Iris pigment epithelial cell (primary cell): Measurements from ENCODE around the gene TMEM252.
A peak's percentile ranks its signal among the peaks of the same experiment; 100 is the strongest.

Source experiments
- DNase-seq: peaks from one replicate; pipeline ENCODE4 v3.0.0-alpha.2; 2011; ENCODE audit warnings: low read depth

TMEM252 gene

DNA sequence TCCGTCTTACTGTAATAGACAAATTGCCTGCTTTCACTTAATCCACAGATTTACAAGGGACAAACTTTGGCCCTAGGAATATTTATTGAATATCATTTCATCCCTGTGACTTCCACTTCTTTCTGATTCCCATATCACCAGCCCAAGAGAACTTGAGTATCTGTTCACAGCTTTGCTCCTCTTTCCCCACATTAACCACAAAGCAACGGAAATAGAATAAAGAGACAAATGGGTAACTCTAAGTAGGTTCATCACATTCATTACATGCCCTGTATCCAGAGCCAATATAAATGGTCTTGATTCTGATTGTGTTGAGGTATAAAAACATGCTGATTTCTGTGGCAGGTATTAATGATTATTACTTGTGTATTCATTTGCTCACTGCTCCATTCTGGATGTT is 41.9 kb downstream of the TMEM252 start:
- no peak for DNase-seq

DNA sequence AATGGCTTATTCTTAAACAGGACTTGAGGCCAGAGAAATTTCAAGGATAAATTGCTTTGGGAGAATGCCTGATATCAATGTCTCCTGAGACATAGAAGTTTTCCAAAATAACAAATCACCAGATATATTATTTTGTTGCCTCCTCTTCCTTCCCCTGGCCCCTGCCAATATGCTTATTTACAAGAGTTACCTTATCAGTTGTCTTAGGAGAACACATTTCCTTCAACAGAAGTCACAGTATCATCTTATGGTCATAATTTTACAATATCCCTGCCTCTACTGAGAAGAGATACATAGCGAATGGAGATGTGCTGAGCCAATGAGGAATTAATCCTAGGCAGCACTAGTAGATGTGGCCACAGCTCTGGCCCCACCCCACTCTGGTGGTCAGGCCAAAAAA is 43.1 kb downstream of the TMEM252 start:
- no peak for DNase-seq

DNA sequence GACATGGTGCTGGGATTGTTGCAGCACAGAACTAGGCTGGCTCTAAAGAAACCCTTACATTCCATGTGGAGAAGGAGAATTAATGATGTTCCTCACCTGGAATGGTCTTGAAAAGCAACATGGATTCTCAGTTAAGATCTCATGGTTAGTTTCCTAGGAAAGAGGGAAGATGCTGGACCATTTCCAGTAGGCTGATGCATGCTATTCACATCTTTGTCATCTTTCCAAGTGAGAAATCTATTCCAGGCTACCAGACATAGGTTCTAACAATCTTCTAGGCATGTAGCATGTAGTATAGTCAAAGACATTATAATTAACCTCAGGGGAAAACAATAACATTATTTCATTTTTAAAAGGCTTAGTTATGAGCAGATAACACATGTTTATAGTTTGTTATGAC is 44.3 kb downstream of the TMEM252 start:
- no peak for DNase-seq

DNA sequence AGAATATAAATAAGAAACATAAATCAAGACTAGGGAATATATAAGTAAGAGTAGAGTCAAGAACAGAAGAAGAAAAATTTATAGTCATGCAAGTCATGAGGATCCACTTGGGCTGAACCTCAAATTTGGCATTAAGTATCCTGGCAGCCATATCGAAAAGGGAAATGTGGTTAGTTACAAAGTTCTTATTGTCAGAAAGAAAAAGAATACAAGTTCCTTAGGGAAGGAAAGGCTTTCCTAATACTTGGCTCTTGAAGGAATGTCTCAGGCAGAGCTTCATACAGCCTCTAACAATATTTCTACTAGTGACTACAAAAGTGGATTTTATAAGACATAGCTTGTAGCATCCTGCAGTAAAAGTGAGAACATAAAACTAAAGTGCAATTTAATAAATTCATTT is 45.4 kb downstream of the TMEM252 start:
- DNase-seq, result no peak

DNA sequence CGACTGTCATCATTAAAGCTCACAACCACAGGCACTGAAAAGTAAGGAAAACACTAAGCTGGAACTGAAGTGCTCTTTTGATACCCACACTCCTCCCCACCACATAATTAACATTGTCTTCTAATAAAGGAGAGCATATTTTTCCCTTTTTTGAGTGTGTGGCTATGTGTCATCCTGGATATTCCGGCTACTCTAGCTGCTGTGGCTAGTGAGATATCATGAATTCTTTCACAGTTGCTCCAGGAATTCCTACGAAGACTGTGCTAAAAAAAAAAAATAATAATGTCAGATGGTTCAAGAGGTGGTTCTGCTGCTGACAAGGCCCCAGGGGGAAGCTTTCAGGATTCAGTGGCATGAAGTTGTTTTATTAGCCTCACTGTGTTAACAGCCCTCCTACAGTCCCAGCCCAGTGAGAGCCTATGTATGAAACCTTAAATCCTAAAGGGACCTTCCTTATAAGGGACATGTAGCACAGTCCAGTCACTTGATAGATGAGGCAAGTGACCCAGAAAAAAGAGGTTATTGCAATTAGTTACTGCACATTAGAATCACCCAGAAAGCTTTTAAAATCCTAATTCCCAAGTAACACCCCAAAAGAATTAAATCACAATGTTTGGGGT is 46.6 kb downstream of the TMEM252 start:
- DNase-seq, result no peak

DNA sequence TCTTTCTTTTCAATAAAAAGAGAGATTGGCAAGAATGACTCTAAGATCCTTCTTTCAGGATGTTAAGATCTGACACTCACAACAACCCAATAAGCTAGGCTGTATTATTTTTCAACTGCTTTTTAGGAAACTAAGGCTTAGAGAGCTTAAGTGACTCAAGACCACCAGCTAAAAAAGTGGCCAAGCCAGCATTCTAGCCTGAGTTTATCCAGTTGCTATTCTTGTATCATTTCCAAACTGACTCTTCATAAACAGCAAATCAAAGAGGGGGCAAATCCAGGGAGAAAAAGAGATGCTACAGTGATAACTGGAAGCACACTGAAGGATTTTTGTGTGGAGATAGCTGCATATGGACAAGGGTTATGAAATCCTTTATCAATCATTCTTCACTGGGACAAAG is 47.1 kb downstream of the TMEM252 start:
- DNase-seq, result no peak

DNA sequence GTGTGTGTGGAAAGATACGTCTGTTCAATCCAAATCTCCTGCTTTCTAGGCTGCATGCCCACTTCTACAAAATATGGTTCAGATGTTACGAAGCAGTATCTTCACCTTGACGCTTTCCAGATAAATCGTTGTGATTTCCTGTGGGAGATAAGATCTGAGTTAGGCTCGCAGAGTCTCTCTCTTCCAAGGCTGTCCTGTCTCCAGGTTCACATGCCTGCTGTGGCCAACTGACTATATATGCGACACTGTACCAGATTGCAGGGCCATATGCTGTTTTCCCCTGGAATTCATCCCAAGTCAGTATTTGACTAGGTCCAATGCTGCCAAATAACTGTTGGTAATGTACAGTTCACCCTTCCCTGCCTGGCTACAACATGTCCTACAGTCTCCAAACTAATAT is 47.9 kb downstream of the TMEM252 start:
- DNase-seq, result no peak

DNA sequence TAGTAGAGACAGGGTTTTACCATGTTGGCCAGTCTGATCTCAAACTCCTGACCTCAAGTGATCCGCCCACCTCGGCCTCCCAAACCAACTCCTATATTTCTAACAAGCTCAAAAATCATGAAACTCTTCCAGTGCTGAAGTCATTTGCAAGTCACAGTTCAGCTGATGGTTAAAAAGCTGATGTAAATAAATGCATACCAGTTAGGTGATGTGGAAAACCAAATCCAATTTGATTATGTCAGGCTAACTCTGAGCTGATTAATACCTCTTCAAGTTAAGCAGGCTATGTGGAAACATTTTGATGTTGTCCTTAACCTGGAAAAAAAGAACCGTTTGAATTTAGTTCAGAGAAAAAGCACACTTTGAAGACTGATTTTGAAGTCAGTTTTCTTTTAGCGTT is 51.0 kb downstream of the TMEM252 start:
- DNase-seq, result peak; percentile 34

DNA sequence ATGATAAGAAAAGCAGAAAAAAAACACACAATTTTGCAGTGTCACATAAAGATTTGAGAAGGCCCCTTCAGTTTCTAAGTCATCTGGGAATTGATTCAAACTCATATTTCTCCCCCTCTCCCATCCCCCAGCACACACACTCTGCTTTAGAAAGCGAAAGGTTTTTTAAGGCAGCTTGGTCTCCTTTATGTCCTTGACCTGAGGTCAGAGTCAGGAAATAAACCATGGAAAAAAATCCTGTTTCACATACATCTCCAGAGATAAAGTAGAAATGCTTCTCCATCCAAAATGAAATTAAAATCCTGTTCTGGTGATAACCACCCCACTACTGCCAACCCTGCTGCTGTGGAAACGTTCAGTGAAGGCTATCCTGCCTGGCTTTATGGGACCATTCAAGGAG is 52.6 kb downstream of the TMEM252 start:
- no peak for DNase-seq
